Skeletal muscle cell (primary cell): ENCODE data around the gene TET3.
A peak's percentile ranks its signal among the peaks of the same experiment; 100 is the strongest.

ENCODE experiments used
- DNase-seq: peaks from one replicate; pipeline ENCODE4 v3.0.0-alpha.2; 2010; ENCODE audit warnings: low read depth
- H3K4me3 ChIP-seq: 2 replicates; pipeline ENCODE4 v1.5.1; 2011; ENCODE audit warnings: low read depth, mild to moderate bottlenecking, control low read depth, low read length, moderate library complexity

TET3 gene

DNA sequence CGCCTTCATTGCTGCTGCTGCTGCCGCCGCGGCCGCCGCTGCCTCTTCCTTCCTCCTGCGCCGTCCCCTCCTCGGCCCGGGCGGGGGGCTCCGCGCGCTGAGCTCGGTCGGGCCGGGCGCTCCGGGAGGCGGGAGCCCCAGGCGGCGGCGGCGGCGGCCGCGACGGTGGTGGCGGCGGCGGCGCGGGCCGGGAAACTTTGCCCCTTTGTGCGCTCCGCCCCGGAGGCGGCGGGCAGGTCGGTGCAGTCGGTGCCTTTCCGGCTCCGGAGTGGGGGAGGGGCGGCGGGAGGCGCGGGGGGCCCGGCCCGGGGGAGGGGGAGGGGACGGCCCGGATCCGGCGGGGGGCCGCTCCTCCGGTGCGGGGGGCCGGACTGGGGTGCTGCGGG lies 205 bp downstream of the TET3 start:
- no peak for DNase-seq
- peak overlapping the region; percentile 58 for H3K4me3 ChIP-seq

- no peak for DNase-seq
- H3K4me3 ChIP-seq: peak overlapping the region; percentile 58
Observed at GRCh38 chr2:73985308-73986084, 786 bp downstream of the TET3 start.

DNA sequence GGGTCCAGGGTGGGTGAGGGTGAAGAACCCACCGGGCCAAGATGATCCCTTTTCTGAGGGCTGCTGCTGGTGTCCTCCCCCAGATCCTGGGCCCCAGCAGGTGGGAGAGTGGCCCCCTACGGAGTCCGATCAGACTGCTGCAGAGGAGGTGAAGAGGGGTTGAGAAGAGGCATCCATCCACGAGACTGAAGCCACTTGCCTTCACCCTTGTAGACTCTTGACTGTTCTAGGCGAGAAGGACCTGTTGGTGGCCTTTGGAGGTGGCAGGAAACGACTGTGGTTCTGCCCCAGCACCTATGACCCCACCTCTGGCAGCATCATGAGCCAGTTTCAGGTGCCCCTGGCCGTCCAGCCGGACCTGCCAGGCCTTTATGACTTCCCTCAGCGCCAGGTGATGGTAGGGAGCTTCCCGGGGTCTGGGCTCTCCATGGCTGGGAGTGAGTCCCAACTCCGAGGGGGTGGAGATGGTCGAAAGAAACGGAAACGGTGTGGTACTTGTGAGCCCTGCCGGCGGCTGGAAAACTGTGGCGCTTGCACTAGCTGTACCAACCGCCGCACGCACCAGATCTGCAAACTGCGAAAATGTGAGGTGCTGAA lies 1.5 kb downstream of the TET3 start:
- DNase-seq: no peak
- H3K4me3 ChIP-seq: peak overlapping the region; percentile 58

- H3K4me3 ChIP-seq: no peak overlapping the region
- DNase-seq: no peak
Observed at GRCh38 chr2:73987109-73987947, 2.6 kb downstream of the TET3 start.

DNA sequence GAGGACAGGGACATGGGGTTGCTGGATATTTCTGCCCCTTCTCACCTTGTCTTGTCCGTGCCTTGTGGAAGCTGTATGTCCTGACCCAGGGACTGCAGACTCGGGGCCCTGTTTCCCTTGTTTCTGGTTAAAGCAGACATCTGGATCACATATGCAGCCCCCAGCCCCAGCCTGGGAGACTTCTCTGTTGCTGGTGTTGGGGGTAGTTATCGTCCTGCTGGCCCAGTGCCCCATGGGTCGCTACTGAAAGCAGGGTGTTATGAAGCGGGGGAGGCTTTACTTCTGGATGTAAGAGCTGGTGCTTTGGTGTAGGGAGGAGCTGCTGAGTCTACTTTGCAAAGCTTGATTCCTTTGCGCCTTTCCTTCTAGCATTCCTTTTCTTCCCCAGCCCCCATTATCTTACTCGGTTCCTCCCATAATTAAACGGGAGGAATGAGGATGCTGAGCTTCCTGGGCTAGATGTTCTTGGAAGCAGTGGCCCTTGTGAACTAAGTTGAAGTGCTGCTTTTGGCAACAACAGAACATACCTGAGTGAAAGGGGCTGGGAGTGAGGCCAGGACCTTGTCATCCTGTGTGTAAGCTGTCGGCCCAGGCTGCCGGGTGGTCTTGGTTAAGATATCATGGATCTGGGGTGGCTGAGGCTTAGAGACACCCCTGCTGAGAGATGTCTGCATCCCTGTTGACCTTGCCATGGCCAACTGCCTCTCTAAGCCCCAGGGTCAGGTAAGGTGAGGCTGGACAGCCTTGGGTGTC lies 3.4 kb downstream of the TET3 start:
- no peak overlapping the region for H3K4me3 ChIP-seq
- DNase-seq: no peak

- DNase-seq: no peak
- no peak overlapping the region for H3K4me3 ChIP-seq
Observed at GRCh38 chr2:73989972-73990371, 5.3 kb downstream of the TET3 start.

DNA sequence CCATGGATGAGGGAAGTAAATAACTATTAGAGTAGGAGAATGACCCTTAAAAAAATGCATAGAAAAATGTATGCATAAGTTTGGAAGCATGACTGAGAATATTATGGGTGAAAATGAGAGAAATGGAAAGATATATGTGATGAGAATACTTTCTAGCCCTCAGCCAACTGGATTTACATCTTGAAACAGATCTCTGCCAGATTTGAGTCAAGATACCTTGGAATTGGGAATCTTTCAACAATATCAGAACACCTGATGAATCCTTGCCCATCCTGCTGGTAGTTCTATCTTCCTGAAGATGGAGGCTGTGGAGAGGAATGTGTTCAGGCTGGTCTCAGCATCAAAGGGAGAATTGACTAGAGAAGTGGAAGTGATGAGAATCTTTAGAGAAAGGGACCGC lies 5.8 kb downstream of the TET3 start:
- H3K4me3 ChIP-seq: no peak overlapping the region
- DNase-seq: no peak

- DNase-seq: no peak
- no peak overlapping the region for H3K4me3 ChIP-seq
Observed at GRCh38 chr2:73992036-73992435, 7.3 kb downstream of the TET3 start.

DNA sequence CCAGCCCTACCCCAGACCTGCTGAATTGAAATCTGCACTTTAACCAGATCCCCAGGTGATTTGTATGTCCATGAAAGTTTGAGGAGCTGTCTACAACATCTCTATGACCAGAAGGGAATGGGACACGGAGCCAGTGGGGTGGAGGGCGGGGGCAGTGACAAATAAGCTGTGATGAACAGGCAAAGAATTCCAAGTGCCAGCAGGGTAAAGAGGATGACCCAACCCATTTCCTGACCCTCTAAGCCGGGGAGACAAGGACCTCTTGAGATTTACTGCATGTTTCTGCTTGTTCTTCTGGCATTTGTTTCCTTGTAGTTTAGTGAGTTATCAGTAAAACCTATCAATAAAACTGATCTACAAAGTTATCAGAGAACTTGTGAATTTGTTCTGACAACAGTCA lies 8.7 kb downstream of the TET3 start:
- no peak overlapping the region for H3K4me3 ChIP-seq

DNA sequence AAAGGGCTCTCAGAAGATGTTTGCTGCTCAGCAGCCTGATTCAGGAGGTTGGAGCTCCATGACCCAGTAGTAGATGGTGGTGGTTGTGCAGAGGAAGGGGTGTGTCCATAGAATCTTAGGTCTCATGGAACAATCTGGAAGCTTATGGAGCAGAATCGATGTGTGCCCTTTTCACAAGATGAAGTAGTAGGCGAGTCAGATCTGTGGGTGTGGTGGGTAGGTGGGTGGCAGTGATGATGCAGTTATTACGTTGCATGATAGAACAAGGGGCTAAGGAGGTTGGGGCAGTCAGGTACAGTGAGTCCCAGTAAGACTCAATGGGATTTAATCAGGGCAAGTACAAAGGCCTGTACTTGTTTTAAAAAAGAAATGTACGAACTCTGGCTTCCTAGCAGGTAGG lies 9.1 kb downstream of the TET3 start:
- no peak for DNase-seq
- H3K4me3 ChIP-seq: no peak overlapping the region

More for the DNA sequence above, 8.7 kb downstream of the TET3 start:
- no peak for DNase-seq

DNA sequence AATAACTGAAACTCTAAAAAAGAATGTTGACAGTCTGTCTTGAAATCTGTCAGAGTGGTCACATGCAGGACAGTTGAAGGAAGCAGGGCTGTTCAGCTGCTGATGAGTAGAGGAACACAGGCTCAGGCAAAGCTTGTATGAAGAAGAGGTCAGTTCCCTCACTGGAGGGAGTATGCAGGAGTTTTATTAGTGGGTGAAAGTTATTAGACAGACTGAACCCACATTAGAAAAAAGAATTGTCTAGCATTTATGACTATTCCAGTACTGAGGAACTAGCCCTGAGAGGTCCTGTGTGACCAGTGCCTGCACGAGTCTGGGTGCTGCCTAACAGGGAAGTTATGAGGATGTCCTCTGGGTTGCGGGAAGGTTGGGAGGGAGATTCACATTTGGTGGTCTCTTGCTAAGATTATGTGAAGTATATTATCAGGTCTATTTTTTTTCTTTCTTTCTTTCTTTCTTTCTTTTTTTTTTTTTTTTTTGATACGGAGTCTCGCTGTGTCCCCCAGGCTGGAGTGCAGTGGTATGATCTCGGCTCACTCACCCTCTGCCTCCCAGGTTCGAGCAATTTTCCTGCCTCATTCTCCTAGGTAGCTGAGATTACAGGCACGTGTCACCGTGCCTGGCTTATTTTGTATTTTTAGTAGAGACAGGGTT lies 9.6 kb downstream of the TET3 start:
- no peak overlapping the region for H3K4me3 ChIP-seq
- no peak for DNase-seq

DNA sequence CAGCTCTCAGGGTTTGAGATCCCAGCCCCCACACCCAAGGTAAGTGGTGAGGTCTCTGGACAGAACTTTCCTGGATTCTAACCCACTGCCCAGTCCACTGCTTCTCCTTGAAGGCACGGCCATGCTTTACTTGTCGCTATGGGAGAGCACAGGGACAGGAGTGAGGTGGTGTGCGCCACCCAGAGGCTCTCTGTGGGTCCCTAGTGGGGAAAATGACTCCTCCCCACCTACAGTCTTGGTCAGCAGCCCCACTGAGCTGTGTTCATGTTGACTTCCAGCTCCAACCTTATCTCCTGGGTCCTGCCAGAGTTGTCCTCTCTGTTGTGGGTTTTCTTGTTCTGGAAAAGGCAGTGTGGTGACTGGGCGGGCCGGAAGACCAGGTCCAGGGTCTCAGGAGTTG lies 11.1 kb downstream of the TET3 start:
- H3K4me3 ChIP-seq: no peak overlapping the region
- no peak for DNase-seq

- DNase-seq: no peak
- no peak overlapping the region for H3K4me3 ChIP-seq
Observed at GRCh38 chr2:73997813-73998212, 13.1 kb downstream of the TET3 start.

DNA sequence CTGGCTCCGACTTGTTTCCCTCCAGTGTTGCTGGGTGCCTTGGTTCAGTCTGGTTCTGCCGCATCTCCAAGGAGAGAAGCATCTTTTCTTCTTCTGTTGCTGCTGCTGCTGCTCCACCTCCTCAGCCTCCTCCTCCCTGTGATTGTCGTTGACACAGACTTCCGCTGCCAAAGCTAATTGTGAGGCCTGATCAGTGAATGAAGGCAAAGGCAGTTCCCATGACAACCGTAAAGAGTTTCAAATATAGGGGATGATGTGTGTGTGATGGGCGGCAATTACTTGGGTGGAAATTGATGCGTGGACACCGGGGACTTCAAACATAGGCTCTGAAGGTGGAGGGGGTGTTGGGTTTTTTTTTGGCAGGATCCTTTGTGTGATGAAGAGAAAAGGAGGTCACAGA lies 13.7 kb downstream of the TET3 start:
- H3K4me3 ChIP-seq: no peak overlapping the region
- DNase-seq: no peak

- no peak overlapping the region for H3K4me3 ChIP-seq
- no peak for DNase-seq
Observed at GRCh38 chr2:73998933-73999332, 14.2 kb downstream of the TET3 start.

DNA sequence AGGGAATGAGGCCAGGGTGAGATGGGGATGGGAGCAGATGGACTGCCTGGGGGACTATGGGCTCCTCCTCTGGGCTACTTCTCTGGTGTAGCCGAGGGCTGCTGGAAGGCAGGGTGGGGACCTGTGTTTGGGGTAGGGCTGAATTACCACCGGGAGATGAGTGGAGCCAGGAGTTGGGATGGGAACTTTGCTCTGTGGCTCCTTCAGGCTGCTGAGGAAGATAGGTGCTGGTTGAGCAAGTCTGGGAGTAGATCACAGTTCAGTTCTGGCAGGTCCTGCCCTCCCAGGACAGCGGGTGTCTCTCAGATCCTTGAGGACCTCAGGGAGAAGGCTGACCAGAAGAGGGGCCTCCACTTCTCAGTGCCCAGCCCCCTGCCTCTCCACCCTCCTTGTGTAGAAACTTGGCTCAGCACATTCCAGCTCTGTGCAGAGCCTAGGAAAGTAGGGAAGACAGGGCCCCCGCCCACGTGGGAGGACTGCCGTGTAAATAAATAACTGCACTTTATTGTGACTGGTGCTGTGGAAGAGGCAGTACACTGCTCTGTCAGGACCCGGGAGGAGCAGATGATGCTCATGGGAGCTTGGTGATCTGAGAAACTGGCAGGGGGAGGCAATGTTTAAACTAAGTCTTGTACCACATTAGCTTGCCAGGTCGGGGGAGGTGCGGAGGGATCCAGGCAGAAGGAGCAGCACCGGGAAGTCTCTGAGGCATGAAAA lies 15.3 kb downstream of the TET3 start:
- no peak overlapping the region for H3K4me3 ChIP-seq
- no peak for DNase-seq

DNA sequence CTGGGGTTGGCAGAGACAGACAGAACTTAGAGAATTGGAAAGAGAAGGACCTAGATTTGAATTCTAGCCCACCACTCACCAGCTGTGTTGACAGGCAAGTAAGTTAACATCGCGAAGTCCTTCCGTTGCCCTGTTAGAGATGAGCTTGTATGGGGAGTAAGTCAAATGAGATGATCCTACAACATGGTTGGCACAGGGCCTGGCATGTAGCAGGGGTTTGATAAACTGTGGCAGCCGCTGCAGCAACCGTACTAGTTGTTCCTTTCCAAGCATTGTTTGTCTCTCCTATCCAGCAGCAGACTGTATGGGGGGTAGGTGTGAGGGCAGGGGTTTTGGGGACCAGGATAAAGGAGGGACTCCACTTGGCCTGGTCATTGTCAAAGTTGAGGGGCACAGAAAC lies 16.0 kb downstream of the TET3 start:
- DNase-seq: no peak
- H3K4me3 ChIP-seq: no peak overlapping the region

DNA sequence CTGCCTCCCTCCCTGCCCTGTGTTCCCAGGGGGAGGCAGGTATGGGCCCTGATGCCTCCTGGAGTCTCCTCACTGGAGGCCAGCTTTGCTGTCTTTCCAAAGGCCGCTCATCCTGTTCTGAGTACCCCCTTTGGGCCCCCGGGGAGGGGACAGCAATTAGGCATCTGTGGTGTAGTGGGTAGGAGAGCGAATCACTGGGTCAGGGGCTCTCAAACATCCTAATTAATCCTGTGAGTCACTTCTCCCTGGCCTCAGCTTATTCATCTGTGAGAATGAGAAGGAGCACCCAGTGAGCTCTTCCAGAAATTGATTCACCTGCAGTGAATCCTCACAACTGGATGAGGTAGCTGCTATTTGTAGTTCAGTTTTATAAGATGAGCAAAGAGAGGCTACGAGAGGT lies 16.4 kb downstream of the TET3 start:
- no peak overlapping the region for H3K4me3 ChIP-seq
- no peak for DNase-seq
